Measurements from ENCODE around the gene LPP. TPM values are rescaled to one million over a fixed set of nuclear protein-coding genes. Genes with fewer than 3 reads are reported as not detected.

LPP gene
- total and polyA plus RNA-seq, 2 of the 4 experiments (the other 2 are of a cell fraction), result 16.0 to 130 TPM

DNA sequence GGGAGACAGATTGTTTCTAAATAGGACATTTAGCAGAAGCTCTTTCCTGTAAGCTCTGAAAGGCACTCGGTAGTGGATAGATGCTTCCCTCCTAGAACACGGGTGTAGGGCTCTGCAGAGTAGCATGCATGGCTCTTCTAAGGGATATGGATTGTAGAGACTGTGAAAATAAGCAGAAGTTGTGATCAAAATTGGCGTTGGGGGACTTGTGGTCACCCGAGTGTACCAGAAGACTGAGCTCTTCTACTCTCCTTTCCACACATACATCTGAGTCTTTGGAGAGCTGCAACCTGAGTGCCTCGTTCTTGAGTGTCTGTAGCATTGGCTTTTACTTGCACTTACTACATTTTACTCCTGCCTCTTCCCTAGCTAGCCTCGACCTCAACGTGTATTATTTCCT, 197.7 kb downstream of the LPP start:
- POLR2A ChIA-PET (ENCODE audit: unreplicated experiment), result no interaction called here
- no peak overlapping the region for H4K5ac ChIP-seq (ENCODE audit: low read depth, low read length)
- H3K4me2 ChIP-seq (ENCODE audit: low read depth, low read length), result no peak overlapping the region
- WGBS, 2 experiments (ENCODE audit: extremely low coverage in 2 of 2, insufficient read length in 1 of 2), result 84% methylated on average over 3 of the region's 7 CpGs; no CpG with 5 or more reads in 1 of the 2 experiments
- H2AFZ ChIP-seq (replicated peaks; ENCODE audit: low read length, poor library complexity), result no peak overlapping the region
- H3K4me3 ChIP-seq (ENCODE audit: insufficient read depth, low read depth, low read length), result no peak overlapping the region
- no peak overlapping the region for H2AK5ac ChIP-seq (ENCODE audit: low read depth, low read length)
- peaks cover 46 to 82% of the 10 kb centered on the region in 2 experiments for H3K79me1 ChIP-seq (ENCODE audit: low read depth in 1 of 2, low read length in 2 of 2)
- ATAC-seq (ENCODE audit: low read depth), result no peak
- H3K23ac ChIP-seq (ENCODE audit: low read depth, low read length), result no peak overlapping the region
- H3K4me1 ChIP-seq (ENCODE audit: control insufficient read depth, insufficient read depth, low read length), result peaks cover 11% of the 10 kb centered on the region
- no peak overlapping the region for H4K8ac ChIP-seq (ENCODE audit: low read depth in 2 of 2, low read length in 2 of 2)
- no peak overlapping the region for H2BK5ac ChIP-seq (ENCODE audit: low read depth, low read length, poor library complexity, severe bottlenecking)
- H3K9ac ChIP-seq (ENCODE audit: low read depth, low read length), result no peak overlapping the region
- H3K27me3 ChIP-seq (ENCODE audit: control insufficient read depth, insufficient read depth, low read length), result no peaks in the 10 kb centered on the region
- DNase-seq, result no peak
- H4K91ac ChIP-seq (ENCODE audit: insufficient read depth, low read depth, low read length), result no peak overlapping the region
- H2BK120ac ChIP-seq (ENCODE audit: low read depth, low read length), result no peak overlapping the region
- BruUV-seq (replicated peaks), result no TSS peak
- CTCF ChIA-PET, result interaction anchor here (0.6 to 1.4 kb wide), 4 partner anchors 9 to 603 kb away, joined by 3 to 4 read pairs (median 4); no protein-coding TSS in a partner anchor
- dilution Hi-C loops (cut with HindIII; ENCODE audit: low sequenced_read_pairs, unreplicated experiment), result no loop called here
- TF ChIP-seq MAFK (IDR thresholded peaks at IDR 0.05; ENCODE audit: low read depth, low read length) (no peak), RCOR1 (IDR thresholded peaks at IDR 0.05; ENCODE audit: insufficient replicate concordance, low read length) (no peak), FOS (IDR thresholded peaks at IDR 0.05; ENCODE audit: low read depth, low read length) (no peak), CEBPB (IDR thresholded peaks at IDR 0.05; ENCODE audit: low read depth, low read length) (no peak), SMC3 (IDR thresholded peaks at IDR 0.05; ENCODE audit: low read depth, low read length) (no peak), MXI1 (IDR thresholded peaks at IDR 0.05; ENCODE audit: borderline replicate concordance, low read depth, low read length) (no peak), MAZ (IDR thresholded peaks at IDR 0.05; ENCODE audit: borderline replicate concordance, low read depth, low read length) (no peak), CHD1 (IDR thresholded peaks at IDR 0.05; ENCODE audit: low read depth, low read length) (no peak), RFX5 (IDR thresholded peaks at IDR 0.05; ENCODE audit: low read depth, low read length) (no peak), POLR2A (IDR thresholded peaks at IDR 0.05; ENCODE audit: low read depth, low read length) (no peak), NFE2L2 (IDR thresholded peaks at IDR 0.05; ENCODE audit: low read depth, low read length) (no peak), BHLHE40 (IDR thresholded peaks at IDR 0.05; ENCODE audit: low read depth, low read length) (no peak), RAD21 (IDR thresholded peaks at IDR 0.05; ENCODE audit: low read length) (no peak)
- TF ChIP-seq, protein P1, sequence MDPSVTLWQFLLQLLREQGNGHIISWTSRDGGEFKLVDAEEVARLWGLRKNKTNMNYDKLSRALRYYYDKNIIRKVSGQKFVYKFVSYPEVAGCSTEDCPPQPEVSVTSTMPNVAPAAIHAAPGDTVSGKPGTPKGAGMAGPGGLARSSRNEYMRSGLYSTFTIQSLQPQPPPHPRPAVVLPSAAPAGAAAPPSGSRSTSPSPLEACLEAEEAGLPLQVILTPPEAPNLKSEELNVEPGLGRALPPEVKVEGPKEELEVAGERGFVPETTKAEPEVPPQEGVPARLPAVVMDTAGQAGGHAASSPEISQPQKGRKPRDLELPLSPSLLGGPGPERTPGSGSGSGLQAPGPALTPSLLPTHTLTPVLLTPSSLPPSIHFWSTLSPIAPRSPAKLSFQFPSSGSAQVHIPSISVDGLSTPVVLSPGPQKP (IDR thresholded peaks at IDR 0.05; ENCODE audit: borderline replicate concordance, low read depth, low read length), result no peak
- TF ChIP-seq, protein P2, sequence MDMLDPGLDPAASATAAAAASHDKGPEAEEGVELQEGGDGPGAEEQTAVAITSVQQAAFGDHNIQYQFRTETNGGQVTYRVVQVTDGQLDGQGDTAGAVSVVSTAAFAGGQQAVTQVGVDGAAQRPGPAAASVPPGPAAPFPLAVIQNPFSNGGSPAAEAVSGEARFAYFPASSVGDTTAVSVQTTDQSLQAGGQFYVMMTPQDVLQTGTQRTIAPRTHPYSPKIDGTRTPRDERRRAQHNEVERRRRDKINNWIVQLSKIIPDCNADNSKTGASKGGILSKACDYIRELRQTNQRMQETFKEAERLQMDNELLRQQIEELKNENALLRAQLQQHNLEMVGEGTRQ (IDR thresholded peaks at IDR 0.05; ENCODE audit: low read depth, low read length), result no peak
- TF ChIP-seq, protein P3, sequence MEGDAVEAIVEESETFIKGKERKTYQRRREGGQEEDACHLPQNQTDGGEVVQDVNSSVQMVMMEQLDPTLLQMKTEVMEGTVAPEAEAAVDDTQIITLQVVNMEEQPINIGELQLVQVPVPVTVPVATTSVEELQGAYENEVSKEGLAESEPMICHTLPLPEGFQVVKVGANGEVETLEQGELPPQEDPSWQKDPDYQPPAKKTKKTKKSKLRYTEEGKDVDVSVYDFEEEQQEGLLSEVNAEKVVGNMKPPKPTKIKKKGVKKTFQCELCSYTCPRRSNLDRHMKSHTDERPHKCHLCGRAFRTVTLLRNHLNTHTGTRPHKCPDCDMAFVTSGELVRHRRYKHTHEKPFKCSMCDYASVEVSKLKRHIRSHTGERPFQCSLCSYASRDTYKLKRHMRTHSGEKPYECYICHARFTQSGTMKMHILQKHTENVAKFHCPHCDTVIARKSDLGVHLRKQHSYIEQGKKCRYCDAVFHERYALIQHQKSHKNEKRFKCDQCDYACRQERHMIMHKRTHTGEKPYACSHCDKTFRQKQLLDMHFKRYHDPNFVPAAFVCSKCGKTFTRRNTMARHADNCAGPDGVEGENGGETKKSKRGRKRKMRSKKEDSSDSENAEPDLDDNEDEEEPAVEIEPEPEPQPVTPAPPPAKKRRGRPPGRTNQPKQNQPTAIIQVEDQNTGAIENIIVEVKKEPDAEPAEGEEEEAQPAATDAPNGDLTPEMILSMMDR (conservative IDR thresholded peaks at IDR 0.05; ENCODE audit: low read depth, low read length), result no peak
- peaks cover 10% of the 10 kb centered on the region for H3K36me3 ChIP-seq (ENCODE audit: control insufficient read depth, insufficient read depth, low read length)
- no peak overlapping the region for H3K4ac ChIP-seq (ENCODE audit: low read depth, low read length)
- no peak overlapping the region for H2AK9ac ChIP-seq (replicated peaks; ENCODE audit: low read depth, low read length, poor library complexity)
- peaks cover 65% of the 10 kb centered on the region for H4K20me1 ChIP-seq (ENCODE audit: insufficient read depth, low read length)
- no peak overlapping the region for H2BK15ac ChIP-seq (ENCODE audit: low read depth, low read length)
- no peak overlapping the region for H2BK20ac ChIP-seq (ENCODE audit: low read depth, low read length)
- no peak overlapping the region for H3K27ac ChIP-seq (ENCODE audit: insufficient read depth, low read length)
- peaks cover 29% of the 10 kb centered on the region for H3K9me1 ChIP-seq (ENCODE audit: insufficient read depth, low read length)
- no peak overlapping the region for H3K56ac ChIP-seq (ENCODE audit: extremely low read depth, insufficient read depth, low read length)
- in situ Hi-C loops (cut with MboI; ENCODE audit: low sequenced_read_pairs), result no loop called here
- H3K18ac ChIP-seq (ENCODE audit: low read depth, low read length), result no peak overlapping the region
- no peaks in the 10 kb centered on the region for H3K9me3 ChIP-seq (ENCODE audit: control insufficient read depth, insufficient read depth, low read length)
- intact Hi-C loops (cut with micrococcal nuclease), result no loop called here
- H3K14ac ChIP-seq (replicated peaks; ENCODE audit: low read depth, low read length), result no peak overlapping the region
